ENCODE results near the gene RIPK3.

The RIPK3 gene

DNA sequence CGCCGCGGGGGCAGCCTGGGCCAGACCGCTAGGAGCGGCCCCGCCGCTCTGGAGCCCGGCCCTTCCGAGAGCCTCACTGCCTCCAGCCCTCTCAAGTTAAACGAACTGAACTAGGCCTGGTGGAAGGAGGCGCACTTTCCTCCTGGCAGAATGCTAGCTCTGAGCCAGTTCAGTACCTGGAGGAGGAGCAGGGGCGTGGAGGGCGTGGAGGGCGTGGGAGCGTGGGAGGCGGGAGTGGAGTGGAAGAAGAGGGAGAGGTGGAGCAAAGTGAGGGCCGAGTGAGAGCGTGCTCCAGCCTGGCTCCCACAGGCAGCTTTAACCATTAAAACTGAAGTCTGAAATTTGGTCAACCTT lies 23.2 kb downstream of the RIPK3 start:
- DNase-seq, result no peak

DNA sequence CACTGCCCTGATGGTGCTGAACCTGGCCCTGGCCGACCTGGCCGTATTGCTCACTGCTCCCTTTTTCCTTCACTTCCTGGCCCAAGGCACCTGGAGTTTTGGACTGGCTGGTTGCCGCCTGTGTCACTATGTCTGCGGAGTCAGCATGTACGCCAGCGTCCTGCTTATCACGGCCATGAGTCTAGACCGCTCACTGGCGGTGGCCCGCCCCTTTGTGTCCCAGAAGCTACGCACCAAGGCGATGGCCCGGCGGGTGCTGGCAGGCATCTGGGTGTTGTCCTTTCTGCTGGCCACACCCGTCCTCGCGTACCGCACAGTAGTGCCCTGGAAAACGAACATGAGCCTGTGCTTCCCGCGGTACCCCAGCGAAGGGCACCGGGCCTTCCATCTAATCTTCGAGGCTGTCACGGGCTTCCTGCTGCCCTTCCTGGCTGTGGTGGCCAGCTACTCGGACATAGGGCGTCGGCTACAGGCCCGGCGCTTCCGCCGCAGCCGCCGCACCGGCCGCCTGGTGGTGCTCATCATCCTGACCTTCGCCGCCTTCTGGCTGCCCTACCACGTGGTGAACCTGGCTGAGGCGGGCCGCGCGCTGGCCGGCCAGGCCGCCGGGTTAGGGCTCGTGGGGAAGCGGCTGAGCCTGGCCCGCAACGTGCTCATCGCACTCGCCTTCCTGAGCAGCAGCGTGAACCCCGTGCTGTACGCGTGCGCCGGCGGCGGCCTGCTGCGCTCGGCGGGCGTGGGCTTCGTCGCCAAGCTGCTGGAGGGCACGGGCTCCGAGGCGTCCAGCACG lies 23.8 kb downstream of the RIPK3 start:
- DNase-seq, result no peak

DNA sequence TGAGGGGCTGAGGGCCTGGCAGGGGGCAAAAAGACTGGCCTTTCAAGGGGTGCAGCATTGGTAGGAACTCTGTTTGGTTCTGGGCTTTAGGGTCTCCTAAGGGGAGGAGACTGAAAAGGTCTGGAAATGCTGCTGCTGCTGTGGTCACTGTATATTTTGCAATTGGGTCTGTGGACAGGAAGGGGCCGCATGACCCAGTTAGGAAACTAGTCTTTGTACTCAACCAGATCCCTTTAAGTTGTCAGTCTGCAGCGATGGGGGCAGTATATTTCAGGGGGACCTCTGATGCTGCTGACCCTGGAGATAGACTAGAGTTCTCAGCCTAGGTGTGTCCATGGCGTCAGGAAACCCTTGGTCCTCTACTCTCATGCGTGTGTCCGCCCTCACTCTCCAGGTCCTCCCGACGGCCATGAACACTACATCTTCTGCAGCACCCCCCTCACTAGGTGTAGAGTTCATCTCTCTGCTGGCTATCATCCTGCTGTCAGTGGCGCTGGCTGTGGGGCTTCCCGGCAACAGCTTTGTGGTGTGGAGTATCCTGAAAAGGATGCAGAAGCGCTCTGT lies 24.5 kb downstream of the RIPK3 start:
- DNase-seq, result no peak

GRCh38 chr14:24314377-24315193 lies 25.2 kb downstream of the RIPK3 start:
- no peak for DNase-seq

- no peak for DNase-seq
These were observed 25.9 kb downstream of the RIPK3 start for GRCh38 chr14:24313913-24314312.

DNA sequence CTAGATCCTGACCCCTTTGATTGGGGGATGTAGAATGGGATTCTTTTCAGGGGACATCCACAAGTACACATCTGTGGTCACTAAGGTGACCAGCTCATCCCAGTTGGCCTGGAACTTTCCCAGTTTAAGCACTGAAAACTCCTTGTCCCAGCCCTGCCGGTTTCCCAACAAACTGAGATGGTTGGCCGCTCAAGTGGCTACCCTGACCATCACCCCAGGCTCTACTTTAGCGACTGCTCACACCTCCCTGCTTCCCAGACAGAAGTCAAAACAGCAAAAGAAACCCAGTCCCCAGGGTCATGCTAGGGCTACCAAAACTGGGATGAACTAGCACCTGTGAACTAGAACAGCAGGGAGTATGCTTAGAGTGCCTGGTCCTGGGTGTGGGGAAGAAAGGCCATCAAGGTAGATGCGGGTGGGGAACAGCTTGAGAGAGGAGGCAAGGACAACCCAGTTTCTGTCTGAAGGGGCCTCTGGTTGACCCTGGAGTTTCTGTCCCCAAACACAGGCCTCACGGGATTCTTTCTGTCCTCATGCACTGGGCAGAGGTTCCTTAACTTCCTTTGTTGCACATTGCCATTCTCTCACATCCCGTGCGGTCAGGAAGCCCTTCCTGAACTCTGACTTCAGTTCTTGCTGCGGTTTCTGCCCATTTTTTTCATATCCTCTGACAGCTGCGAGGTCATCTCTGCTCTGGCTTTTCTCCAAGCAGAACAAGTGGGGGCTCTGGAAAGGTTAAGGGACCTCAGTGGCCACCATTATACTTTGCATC lies 26.9 kb downstream of the RIPK3 start:
- no peak for DNase-seq

DNA sequence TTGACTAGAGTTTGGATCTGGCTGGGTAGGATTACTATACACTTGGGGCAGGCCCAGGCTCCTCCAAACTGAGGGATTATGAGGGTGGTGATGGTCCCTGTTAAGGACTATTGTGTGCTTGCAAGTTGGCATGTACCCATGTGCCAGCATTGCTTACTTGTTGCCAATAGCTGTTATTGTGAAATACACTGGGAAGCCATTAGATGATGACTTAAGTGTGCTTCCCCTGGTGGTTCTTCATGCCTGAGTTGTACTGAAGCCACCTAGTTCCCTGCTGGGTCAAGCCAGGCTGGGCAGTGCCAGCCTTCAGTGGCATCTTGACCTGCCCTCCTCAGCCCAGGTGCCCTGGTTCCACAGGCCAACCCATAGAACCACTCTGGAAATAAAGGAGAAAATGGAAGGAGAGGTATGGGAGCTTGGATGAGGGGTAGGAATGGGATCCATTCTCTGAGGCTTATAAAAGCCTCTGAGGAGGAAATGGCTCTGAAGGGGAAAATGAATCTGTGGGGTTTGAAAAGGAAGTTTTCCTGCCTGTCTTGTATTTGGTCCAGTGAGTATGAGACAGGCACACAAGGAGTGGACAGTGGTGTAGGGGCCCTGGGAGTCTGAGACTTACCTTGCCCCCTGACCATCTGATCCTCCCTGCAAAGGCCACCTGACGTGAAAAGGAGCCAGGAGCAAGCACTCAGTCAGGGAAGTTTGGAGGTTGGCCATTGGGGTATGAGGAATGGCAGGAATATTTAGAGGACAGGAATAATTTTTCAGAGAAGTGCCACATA lies 27.8 kb downstream of the RIPK3 start:
- DNase-seq, result no peak

- DNase-seq, result peak; percentile 87
These were observed 28.9 kb downstream of the RIPK3 start, which contains the start of gene LTB4R for GRCh38 chr14:24310646-24311604. Gene LTB4R, plus strand, starts transcription at chr14:24311502. Its CDS starts 4,150 bp downstream, at chr14:24315652.

DNA sequence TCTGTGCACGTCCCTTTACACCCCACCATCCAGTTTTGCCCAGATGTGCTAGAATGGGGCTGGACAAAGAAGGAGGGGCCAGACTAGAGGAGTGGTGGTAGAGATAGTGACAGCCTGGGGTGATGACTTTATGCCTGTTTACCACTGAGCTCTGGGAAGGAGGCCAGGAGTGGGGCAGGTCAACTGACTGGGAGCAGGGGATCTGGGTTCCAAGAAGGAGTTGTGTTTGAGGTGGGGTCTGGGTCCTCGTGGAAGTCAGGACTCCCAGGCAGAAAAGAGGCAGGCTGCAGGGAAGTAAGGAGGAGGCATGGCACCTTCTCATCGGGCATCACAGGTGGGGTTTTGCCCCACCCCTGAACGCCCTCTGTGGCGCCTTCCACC lies 29.5 kb downstream of the RIPK3 start:
- DNase-seq, result no peak

DNA sequence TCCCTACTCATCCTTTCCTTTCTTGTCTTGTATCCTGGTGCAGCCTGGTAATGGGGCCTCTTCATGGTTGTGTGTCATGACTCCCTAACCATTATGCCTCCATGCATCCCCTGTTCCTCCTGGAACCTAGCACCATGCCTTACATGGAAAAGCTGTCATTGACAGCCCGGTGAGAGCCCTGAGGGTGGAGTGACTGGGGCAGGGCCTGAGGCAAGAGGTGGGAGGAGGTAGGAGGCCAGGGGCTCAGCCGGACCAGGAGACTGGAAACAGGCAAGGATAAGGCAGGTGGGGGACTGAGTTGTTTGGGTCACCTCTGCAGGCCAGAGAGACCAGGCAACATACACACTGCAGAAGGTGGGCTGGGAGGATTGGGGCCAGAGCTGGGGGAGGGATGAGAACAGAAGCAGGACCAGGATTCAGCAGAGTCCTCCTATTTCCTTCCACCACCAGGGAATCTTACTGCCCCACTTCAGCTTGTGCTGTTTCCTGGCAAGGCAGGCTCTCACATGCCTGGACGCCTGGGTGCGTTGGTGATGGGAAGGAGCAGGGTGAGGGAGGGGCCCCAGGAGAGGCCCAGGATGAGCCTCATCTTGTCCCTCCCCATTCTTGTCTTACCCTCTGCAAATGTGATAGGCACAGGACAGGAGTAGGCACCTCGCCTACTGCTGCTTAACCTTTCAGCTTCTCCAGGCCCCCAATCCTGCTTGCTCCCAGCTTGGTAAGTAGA lies 30.1 kb downstream of the RIPK3 start, which contains the start of gene LTB4R2:
TSS of gene LTB4R2 (plus strand) at position 603 of the 727 bp plus-strand sequence. CDS start 525 bp downstream, outside the sequence.
- no peak for DNase-seq

DNA sequence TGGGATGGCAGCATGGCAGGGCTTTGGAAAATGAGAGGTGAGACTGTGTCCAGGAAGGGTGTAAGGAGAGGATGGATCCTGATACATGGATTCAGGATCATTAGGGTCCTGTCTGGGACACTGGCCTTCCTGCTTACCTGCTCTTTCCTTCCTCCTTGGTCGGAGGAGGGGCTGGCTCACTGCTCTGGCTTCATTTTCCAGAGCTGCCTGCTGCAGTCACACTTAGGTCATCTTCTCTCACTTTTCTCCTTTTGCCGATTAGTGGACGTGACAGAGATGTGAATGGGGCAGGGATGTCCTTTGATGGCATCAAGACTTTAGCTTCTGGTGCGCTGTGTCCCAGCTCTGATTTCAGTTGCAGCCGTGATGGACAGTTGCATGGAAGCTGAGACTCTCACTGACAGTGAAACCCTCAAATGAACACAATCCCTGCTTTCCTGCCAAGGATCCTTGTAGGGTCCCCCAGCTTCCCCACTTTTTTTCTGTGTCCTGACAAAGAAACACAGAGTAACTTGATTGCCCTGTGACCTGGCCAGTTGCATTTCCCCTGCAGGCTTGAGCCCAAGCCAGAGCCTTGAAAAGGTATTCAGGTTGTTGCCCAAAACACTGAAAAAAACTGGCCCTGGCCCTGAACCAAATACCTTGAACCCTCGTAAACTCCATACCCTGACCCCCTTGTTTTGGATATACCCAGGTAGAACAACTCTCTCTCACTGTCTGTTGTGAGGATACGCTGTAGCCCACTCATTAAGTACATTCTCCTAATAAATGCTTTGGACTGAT lies 31.3 kb downstream of the RIPK3 start:
- DNase-seq, result no peak

DNA sequence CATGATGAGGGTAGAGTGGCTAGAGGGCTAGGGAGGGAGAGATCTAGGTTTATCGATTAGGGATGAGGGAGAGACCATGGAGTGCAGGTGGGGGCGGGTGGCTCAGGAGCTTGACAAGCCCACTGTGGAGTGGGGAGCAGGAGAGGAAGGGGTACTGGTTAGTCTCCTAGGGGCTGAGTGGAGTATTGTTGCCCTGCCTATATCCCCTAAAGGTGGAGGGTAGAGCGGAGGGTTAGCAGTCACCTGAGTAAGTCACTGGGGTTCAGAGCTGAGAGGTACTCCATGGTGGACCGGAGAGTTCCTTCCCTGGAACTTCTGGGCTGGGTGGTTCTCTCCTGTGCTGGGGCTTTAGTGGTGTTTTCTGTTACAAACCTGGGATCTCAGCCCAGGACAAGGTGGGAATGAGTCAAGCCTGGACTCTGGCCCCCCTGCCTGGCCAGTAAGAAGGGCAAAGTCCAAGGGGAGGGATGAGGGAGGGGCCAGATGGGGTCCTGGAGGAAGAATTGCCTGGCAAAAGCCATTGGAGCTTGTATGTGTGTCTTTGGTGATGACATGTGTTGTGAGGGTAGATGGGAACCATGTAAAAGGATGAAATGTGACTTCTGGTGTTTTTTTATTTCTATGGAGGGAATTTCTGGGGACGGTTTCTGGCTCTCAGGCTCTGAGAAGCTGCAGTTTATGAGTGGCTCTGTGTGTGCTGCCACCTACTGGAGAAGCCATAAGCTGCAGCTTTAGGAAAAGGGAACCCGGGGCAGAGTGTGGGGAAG lies 32.0 kb downstream of the RIPK3 start, which contains the start of gene CIDEB:
TSS of gene CIDEB (minus strand) at position 403 of the 767 bp plus-strand sequence. CDS start at position 284, 119 bp downstream.
- DNase-seq, result no peak

DNA sequence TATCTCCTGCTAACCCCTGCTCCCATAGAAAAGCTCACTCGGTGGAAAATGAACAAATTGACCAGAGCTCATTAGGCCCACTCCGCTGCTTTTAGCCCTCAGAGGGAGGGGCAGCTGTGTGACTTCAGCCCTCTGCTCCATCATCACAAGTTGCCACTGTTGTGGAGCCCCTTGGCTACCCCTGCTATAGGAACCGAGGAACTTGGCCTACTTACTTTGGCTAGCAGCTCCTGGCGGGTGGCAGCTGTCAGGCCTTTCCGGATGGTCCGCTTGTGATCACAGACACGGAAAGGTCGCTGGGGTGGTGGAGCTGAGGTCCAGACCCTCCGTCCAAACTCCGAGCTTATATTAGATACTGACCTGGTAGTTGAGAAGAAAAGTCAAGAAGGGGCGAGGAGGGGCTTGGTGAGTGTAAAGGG lies 32.6 kb downstream of the RIPK3 start:
- DNase-seq, result no peak

DNA sequence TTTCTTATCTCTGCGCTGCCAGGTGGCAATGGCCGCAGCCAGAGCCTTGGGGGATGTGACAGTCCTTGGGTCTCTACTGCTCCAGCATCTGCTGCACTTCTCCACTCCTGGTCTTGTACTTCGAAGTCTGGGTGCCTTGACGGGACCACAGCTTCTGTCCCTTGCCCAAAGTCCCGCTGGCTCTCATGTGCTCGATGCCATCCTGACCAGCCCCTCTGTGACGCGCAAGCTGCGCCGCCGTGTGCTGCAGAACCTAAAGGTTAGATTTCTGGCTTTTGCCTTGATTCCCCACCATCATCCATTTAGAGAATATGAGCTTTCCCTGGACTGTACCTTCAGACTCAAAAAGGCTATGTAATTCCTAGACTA lies 35.8 kb downstream of the RIPK3 start:
- no peak for DNase-seq

DNA sequence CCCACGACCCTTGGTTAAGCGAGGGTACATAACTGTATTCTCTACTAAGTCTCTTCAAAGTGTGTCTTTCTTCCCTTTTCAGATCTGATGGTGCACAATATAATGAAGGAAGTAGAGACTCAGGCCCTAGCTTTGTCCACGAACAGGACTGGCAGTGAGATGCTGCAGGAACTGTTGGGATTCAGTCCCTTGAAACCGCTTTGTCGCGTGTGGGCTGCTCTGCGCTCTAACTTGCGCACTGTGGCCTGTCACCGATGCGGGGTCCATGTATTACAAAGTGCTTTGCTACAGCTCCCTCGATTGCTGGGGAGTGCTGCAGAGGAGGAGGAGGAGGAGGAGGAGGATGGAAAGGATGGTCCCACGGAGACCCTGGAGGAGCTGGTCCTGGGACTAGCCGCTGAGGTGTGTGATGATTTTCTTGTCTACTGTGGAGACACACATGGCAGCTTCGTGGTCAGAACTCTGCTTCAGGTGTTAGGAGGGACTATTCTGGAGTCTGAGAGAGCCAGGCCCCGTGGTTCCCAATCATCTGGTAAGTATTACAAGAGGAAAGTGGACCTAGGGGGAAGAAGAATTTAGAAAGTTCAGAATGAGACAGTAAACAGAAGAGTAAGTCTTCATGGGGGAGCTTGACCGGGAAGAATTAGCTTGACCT lies 39.3 kb downstream of the RIPK3 start:
- no peak for DNase-seq

- DNase-seq, result peak; percentile 93
These were observed 40.3 kb downstream of the RIPK3 start, which contains the start of the genes DHRS1 and NOP9 for GRCh38 chr14:24299255-24300191. Gene DHRS1, minus strand, starts transcription at chr14:24299780. Its CDS starts 674 bp downstream, at chr14:24299106. Gene NOP9, plus strand, starts transcription at chr14:24299850. Its CDS starts 105 bp downstream, at chr14:24299955.

Measured in left hindlimb (tissue), 1 donor.